NOMO-1 treated with DMSO at 0.1 percent for 48 hours (cell line): ENCODE results near the gene CARD9.

Experiments used
- DNase-seq: peaks from one replicate; lab custom pipeline; 2025; ENCODE audit not compliant: unreplicated experiment; lab: John Stamatoyannopoulos, UW

The CARD9 gene

DNA sequence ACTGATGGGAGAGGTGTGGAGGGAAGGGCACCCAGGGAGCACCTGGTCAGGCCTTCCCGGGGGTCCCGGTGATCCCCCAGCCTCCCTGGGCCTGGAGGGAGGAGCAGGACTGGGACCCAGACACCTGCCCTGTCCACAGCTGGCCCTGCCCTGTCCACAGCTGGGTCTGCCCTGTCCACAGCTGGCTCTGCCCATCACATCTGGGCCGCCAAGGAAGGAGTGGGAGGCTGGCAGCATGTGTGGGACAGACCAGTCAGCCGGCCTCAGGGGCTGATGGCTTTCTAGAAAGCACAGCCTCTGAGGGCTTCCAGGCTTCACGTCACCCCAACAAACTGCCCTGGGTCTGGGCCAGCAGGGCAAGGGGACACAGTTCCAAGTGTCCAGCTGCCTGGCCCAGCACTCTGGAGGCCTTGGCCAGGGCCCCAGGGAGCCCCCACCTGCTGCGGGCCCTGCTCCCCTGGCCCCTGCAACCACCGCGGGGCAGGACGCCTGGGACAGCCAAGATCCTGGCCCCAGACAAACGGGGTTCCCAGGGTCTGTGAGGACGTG is 22.1 kb downstream of the CARD9 start:
- no peak for DNase-seq

DNA sequence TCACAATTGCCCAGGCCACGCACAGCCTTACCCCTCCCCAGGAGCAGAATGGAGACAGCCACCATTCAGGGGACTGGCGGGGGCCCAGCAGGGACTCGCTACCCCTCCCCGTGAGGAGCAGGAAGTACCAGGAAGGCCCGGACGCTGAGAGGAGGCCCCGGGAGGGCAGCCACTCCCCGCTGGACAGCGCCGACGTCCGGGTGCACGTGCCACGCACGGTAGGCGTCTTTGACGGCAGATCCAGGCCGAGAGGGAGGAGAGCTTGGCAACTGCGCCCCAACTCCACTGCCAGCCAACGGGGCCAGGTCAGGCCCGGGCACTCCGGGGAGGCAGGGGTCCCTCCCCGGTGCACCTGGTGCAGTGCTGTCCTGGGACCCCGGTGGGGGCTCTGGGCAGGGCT is 23.9 kb downstream of the CARD9 start:
- DNase-seq = no peak

DNA sequence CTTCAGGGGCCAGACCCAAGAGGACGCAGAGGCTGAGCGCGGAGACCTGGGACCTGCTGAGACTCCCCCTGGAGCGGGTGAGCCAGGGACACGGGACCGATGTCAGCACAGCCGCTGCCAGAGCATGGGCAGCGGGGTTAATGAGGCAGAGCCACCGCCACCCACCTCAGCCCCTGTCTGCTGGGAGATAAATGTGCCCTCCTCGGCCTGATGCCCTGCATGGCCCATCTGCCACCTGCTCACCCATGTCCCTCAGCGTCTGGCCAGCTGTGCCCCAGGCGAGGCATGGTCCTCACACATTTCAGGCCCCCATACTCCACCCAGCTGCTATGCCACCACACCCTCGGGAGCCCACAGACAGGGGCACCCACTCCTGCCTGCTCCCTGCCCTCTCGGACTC is 24.8 kb downstream of the CARD9 start:
- DNase-seq = no peak

DNA sequence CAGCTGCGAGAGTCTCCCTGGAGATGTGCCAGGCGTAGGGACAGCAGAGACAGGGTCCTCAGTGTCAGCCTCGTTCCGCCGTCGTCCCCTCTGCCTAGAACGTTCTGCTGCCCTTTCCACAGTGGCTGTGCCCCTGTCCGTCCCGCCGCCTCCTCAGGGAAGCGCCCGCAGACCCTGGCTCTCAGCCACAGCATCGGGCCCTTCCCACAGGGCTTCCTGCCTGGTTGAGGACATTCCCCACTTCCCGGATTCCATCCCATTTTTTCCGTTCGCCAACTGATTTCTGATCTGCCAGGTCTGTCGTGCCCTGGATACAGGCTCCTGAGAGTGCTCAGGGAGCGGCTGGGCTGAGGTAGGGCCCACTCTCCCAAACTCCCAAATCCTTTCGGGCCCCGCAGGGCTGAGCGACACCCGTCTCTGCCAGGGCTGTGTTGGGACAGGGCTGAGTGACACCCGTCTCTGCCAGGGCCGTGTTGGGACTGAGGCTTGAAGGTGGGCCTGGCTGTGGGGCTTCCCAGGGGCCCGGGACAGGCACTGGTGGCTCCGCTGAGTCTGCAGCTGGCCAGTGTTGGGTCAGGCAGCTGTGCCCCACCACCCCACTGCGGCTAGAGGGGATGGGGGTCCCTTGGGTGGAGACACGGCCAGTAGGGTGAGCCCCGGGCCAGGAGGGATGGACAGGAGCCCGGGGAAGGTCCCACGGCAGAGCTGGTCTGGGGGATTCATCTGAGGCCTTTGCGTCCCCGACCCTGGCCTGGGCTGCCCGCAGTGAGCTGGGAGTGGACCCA is 25.8 kb downstream of the CARD9 start:
- DNase-seq = no peak

DNA sequence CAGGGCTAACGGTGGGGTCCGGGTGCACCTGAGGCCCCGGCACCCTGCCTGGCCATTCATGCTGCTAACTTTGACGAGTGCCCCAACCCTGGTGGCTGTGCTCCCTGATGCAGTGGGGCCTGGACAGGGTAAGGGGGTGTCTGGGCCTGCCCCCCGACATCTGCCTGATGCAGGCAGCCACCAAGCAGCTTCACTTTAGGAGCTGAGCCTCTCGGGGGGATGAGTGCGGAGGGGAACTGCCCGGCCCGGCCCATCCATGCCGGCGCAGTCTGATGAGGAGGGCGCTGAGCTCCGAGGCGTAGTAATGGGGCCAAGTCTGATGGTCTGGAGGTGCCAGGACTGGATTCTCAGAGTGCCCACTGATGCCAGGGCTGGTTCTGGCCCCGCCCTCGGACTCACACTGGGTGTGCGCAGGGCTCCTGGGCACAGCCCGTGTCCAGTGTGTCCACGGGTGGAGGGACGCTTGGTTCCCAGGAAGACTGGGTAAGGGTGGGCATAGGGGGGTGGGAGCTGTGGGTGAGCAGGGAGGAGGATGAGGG is 26.5 kb downstream of the CARD9 start:
- DNase-seq = no peak

DNA sequence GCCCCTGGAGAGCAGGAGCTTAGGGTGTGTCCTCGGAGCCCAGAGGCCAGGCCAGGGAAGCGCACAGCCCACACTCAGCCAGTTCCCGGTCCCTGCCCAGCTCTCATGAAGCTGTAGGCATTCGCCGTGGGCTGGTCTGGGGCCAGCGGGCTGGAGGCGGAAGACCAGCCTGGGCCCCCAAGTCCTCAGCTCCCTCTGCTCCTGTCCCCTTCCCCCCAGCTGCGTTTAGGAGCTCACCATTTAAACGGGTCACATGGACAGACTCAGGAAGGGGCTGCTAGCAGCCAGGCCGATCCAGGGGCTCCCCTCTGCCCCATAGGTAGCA is 27.4 kb downstream of the CARD9 start:
- no peak for DNase-seq

DNA sequence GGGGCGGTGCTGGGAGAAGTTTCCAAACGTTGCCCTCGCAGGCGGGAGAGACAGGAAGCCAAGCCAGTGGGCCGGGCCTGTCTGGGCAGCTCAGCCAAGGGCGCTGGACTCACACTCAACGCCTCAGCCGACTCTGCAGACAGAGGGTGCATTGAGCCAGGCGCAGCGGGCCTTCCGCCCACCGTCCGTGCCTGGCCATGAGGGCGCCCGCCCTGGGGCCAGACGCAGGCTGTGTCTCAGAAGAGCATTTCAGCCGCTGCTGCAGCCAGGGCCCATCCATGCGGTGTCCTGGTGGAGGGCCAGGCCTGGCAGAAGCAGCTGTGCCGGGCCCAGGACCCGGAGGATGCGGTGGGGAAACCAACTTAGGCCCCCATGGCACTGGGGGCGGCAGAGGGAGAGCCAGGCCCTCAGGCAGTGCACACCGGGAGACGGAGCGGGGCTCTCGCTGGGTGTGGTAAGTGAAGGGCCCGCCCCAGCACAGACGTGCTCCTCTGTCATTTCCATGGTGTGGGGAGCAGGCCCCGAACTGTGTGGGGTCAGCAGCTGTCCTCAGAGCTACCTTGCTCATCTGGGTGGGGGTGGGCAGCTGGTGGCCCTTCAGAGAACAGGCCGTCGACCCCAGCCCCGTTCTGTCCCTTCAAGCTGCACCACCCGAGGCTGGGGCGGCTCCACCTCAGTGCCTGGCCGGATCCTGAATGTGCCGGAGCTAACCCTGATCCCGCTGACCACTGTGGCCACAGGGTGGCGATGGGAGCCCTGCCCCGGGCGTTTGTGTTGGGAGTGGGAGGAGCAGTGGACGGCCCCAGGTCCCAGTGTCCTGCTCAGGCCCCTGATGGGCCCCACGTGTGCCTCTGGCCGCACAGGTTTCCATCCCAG is 27.9 kb downstream of the CARD9 start:
- DNase-seq = no peak

DNA sequence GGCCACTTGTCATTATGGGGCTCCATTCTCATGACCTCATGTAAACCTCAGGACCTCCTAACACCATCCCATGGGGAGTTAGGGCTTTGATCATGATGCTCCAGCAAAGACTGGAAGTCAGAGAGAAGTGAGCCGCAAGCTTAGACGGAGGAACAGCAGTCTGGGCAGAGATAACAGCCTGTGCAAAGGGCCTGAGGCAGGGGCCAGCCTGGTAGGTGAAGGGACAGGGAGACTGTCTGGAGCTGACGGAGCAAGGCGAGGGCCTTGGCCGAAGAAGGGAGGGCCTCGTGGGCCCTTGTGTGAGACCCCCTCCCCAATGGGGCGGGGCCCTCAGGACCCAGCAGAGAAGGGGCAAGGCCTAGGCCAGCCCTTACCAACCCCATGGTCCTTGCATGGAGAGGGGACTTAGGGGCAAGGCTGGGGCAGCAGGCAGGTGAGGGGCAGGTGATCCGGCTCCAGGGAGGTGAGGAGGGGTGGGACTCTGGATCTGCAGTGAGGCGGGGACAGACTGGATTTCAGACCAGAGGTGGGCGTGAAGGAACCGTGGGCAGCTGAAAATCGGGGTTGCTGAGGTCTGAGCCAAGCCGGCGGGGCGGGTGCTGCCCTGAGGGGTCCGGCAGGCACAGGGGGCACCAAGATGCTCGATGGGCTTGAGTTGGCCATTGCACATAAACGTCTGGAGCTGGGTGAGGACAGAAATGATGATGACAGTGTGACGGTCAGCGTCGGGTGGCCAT is 28.8 kb downstream of the CARD9 start:
- no peak for DNase-seq

DNA sequence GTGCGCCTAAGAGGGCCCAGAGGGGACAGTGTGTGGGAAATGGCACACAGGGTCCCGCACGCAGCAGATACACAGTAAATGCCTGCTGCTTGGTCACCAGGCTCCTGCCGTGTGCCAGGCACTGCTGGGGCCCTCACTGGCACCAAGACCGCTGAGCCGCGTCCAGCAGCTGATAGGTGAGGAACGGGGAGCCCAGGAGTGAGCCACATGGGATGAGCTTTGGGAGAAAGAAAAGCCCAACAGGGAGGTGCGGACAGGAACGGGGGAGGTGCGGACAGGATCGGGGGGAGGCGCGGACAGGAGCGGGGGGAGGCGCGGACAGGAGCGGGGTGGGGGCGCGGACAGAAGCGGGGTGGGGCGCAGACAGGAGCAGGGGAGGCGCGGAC is 29.6 kb downstream of the CARD9 start:
- no peak for DNase-seq

DNA sequence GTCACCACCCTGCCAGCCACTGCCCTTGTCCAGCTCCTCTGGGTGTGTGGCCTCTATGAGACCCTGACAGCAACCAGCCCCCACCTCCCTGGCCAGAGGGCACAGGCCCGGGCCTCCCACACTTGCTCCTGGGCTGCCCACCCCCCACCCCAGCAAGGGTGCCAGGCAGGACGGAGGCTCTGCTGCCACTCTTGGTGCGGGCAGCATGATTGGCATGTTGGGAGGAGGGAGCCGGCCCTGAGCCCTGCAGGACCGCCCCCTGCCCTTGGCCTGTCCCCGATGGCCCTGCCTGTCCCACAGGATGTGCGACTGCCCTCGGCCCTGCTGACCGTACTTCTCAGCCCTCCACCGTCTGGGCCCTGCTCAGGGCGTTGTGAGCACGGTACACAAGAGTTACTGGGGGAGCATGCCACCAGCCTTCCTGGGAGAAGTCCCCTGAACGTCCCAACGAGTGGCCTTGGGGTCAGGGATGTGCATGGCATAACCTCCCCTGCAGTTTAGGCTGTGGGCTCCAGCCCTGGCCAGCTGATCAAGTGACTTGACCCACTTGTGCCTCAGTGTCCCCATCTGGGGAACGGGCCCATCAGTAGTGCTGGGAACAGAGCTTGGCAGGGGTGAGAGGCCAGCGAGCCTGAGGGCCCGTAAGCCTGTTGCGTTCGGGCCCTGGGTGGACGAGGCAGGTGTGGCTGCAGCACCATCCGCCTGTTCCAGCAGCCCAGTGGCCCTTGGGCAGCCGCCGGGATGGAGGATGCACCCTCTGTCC is 30.2 kb downstream of the CARD9 start:
- DNase-seq = no peak

DNA sequence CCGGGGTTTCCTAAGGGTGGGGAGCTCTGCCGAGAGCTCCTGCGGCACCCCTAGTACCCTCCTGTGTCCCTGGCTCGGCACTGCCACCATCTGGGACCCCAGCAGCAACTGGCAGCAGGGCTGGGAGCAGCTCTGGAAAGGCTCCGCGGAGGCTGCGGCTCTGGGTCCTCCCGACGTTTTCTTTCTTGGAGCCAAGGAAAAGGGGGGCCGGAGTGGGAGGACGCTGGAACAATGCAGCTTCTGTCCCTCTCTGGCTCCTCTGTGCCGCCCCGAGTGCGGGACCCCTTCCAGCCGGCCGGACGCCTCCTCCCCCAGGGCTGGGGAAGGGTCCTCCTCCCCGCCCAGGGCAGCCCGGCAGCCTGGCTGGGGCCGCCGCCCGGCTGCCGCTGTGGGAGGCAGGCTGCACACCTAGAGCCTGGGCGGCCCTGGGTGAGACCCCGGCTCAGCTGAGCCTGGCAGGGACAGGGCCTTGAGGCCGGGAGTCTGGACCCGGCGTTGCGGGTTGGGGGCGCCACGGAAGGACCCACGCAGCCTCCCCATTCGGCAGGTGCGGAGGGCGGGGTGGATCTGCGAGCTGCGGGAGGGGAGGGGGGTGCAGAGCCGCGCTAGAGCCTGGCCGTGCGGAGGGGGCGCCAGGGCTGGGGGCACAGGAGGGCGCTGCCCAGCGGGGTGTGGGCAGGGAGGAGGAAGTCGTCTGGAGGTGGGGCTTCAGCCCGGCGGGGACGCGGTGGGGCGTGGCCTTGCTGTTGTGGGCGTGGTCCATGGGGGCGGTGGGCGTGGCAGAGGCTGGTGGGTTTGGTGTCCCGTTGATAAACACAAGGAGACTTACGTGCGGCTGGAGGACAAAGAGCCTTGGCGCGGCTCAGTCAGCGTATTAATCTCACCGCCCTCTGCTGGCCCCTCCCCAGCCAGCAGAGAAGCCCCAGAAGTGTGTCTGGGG is 31.0 kb downstream of the CARD9 start:
- peak; percentile 65 for DNase-seq

DNA sequence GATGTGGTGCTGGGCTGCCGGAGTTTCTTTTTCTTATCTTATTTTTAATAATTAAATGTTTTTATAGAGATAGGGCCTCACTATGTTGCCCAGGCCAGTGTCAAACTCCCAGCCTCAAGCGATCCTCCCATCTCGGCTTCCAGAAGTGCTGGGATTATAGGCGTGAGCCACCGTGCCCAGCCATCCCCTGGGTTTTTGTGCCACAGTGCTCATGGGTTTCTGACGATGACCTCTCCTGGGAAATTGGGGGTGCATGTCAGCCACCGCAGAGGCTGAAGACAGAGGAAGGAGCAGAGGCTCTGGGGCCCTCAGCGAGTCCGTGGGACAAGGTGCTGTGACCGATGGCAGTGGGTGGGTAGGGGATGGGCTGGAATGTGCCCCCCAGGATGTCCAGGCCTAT is 31.7 kb downstream of the CARD9 start:
- DNase-seq = no peak

DNA sequence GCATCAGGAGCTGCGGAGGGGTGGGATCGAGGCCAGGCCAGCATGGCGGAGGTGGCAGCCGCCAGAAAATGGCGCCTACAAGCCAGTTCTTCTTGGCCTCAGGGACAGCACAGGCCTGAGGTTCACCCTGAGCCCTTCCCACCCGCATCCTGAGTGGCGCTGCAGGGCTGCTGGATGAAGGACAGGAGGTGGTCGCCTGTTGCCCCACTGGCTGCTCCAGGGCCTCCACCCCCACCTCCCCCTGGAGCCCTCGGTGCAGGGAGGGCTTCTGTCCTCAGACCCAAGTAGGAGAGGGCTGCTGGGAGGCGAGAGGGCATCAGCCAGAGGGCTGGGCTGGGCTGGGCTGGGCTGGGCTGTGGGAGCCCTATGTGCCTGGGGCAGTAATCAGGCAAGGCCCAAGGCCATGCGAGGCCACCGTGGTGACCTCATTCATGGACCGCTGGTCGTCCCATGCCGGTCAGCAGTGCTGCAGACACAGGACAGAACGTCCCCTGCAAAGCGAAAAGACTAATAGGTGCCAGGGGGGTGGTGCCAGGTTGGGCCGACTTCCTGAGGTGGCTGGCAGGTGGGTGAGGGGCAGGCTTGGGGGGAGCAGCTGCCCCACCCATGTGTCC is 32.3 kb downstream of the CARD9 start:
- no peak for DNase-seq

DNA sequence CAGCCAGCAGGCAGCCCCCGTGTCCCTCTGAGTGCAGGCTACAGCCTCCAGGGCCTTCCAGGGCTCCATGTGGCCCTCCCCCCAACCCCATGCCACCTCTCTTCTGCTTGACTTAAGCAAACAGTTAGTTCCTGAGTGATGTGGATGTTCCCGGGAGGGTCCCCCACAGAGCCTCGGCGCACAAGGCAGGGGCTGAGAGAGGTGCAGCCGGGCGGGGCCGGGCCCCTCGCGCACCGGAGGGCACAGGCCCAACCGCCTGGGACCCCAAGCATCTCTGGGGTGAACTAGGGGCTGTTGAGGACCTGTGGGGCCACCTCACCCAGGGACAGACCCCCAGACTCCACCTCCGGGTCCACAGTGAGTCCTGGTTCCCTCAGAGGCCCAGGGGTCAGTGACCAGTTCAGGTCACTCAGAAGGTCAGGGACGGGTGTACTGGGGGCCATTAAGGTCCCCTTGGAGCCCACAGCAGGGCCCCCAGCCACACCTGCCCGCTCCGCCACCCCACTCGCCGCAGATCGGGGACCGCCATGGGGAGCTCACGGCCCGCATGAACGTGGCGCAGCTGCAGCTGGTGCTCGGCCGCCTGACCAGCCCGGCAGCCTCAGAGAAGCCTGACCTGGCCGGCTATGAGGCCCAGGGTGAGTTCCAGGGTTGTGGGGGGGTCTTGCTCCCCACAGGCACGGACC is 33.0 kb downstream of the CARD9 start:
- no peak for DNase-seq

DNA sequence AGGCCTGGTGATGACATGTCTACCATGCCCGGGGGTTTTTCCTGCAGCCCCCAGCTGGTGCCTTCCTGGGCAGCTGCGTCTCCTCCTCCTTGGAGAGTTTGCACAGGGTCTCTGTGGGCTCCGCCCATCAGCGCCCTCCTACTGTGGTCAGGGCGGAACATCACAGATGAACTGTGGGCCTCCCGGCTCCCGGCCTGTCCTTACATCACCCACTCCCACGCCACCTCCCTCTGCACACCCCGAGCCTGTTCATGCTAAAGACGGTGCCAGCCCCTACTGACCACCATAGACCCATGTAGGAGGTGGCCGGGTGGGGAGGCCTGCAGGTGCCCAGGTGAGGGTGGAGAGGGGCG is 33.5 kb downstream of the CARD9 start:
- no peak for DNase-seq

DNA sequence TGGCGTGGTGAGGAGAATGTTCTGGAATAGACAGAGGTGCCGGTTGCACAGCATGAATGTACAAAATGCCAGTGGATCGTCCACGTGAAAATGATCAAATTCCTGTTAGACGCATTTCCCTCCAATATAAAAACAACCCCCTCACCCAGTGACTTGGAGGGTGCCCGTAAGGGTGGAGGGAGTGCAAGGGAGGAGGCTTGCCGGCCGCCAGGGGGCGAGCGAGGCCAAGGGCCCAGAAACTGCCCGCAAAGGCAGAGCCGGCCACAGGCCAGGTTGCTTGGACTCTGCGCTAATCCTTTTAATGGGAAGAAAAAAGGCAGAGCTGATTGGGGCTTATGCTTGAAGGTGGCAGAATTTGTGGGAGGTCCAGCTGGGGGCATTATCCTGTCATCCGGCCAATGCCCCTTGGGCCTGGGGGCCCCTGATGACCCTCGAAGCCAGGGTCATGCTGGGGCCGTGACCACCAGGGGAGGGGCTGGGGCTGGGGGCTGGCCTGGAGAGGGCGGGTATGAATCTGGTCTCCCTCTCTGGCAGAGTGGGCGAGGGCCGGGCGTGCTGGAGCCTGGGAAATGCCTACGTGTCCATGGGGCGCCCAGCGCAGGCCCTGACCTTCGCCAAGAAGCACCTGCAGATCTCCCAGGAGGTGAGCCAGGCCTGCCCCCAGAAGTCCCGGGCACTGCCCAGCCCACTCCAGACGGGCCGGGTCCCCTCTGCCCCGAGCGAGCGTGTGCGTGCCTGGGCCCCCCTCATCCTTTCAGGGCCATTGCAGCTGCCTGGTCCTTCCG is 34.1 kb downstream of the CARD9 start:
- peak; percentile 60 for DNase-seq

DNA sequence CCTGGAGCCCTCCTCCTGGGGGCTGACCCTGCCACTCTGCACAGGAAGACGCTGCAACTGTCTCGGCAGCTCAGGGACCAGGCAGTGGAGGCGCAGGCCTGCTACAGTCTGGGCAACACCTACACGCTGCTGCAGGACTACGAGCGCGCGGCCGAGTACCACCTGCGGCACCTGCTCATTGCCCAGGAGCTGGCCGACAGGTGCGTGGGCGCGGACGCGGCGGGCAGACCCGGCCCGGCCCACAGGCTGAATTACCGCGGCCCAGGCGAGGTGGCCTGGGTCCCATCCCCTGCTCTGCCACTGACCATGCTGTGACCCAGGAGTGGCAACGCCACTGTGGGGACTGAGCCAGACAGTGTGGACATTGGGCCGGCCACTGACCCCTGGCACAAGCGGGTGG is 35.0 kb downstream of the CARD9 start:
- no peak for DNase-seq
